ENCODE results near the gene LMAN1. TPM values are rescaled to one million over a fixed set of nuclear protein-coding genes. Genes with fewer than 3 reads are reported as not detected.
A peak's percentile ranks its signal among the peaks of the same experiment; 100 is the strongest.

LMAN1 gene
- total and polyA plus RNA-seq, 2 of the 4 experiments (the other 2 are of a cell fraction): 83.1 to 213 TPM

DNA sequence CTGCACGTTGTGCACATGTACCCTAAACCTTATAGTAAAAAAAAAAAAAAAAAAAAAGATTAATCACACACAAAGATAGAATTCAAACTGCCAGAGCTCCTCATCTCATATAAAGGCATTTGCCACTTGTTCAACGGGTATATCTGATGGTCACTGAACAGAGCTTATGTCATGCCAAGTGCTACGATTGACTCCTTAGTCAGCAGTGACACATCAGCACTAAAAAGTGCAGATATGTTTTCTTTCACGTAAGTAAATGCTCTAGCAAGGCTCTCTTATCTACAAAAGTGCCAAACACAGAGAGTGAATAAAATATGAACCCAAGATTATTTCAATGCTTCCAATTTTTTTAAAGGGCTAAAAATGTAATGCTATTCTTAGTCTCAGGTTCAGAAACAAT is 1.1 kb downstream of the LMAN1 start:
- Histone ChIP-seq H2AFZ (replicated peaks; ENCODE audit: low read length, poor library complexity) (no peak overlapping the region), H4K20me1 (ENCODE audit: insufficient read depth, low read length) (peaks cover 27% of the 10 kb centered on the region; the same call in 1 of the 2 replicates), H4K91ac (ENCODE audit: insufficient read depth, low read depth, low read length) (no peak overlapping the region), H3K27ac (ENCODE audit: insufficient read depth, low read length) (no peak overlapping the region), H2BK120ac (ENCODE audit: low read depth, low read length) (no peak overlapping the region), H2AK5ac (ENCODE audit: low read depth, low read length) (no peak overlapping the region), H3K79me1 (ENCODE audit: low read depth in 1 of 2, low read length in 2 of 2) (peaks cover 26 to 40% of the 10 kb centered on the region in 2 experiments), H3K18ac (ENCODE audit: low read depth, low read length) (no peak overlapping the region), H4K8ac (ENCODE audit: low read depth in 2 of 2, low read length in 2 of 2) (no peak overlapping the region), H3K4me1 (ENCODE audit: control insufficient read depth, insufficient read depth, low read length) (no peaks in the 10 kb centered on the region; the same call in 1 of the 2 replicates), H3K4me3 (ENCODE audit: insufficient read depth, low read depth, low read length) (peak overlapping the region; percentile 99), H3K36me3 (ENCODE audit: control insufficient read depth, insufficient read depth, low read length) (peaks cover 8% of the 10 kb centered on the region), H2BK5ac (ENCODE audit: low read depth, low read length, poor library complexity, severe bottlenecking) (peak overlapping the region; percentile 94), H4K5ac (ENCODE audit: low read depth, low read length) (no peak overlapping the region), H3K56ac (ENCODE audit: extremely low read depth, insufficient read depth, low read length) (no peak overlapping the region), H2BK15ac (ENCODE audit: low read depth, low read length) (no peak overlapping the region), H3K4me2 (ENCODE audit: low read depth, low read length) (peak overlapping the region; percentile 85), H3K9me1 (ENCODE audit: insufficient read depth, low read length) (no peaks in the 10 kb centered on the region), H3K23ac (ENCODE audit: low read depth, low read length) (no peak overlapping the region; the same call in 1 of the 2 replicates), H3K9ac (ENCODE audit: low read depth, low read length) (peak overlapping the region; percentile 100; the same call in 1 of the 2 replicates), H3K9me3 (ENCODE audit: control insufficient read depth, insufficient read depth, low read length) (no peaks in the 10 kb centered on the region), H2BK20ac (ENCODE audit: low read depth, low read length) (no peak overlapping the region), H3K4ac (ENCODE audit: low read depth, low read length) (peak overlapping the region; percentile 97; the same call in 1 of the 2 replicates), H3K14ac (replicated peaks; ENCODE audit: low read depth, low read length) (peak overlapping the region; percentile 93; the same call in 1 of the 2 replicates), H2AK9ac (replicated peaks; ENCODE audit: low read depth, low read length, poor library complexity) (no peak overlapping the region), H3K27me3 (ENCODE audit: control insufficient read depth, insufficient read depth, low read length) (peaks cover 3% of the 10 kb centered on the region; the same call in 1 of the 2 replicates)
- ChIA-PET POLR2A (ENCODE audit: unreplicated experiment) (no interaction called here), CTCF (no interaction called here)
- TF ChIP-seq FOS (IDR thresholded peaks at IDR 0.05; ENCODE audit: low read depth, low read length) (peak; percentile 44; the same call in 1 of the 2 replicates), MXI1 (IDR thresholded peaks at IDR 0.05; ENCODE audit: borderline replicate concordance, low read depth, low read length) (no peak), MAFK (IDR thresholded peaks at IDR 0.05; ENCODE audit: low read depth, low read length) (peak; percentile 83)
- in situ Hi-C loops (cut with MboI; ENCODE audit: low sequenced_read_pairs): no loop called here
- intact Hi-C loops (cut with micrococcal nuclease): loop anchor here (5.0 kb wide), 1 partner anchor 464 kb away; no protein-coding TSS in a partner anchor
- WGBS, 2 experiments (ENCODE audit: extremely low coverage in 2 of 2, insufficient read length in 1 of 2): no CpG with 5 or more reads among the region's 4 CpGs
- dilution Hi-C loops (cut with HindIII; ENCODE audit: low sequenced_read_pairs, unreplicated experiment): no loop called here
- ATAC-seq (ENCODE audit: low read depth): no peak
- peak; percentile 92 for DNase-seq
- TSS peak; percentile 61 for BruUV-seq (replicated peaks)
